Breast epithelium (tissue), 4 donors: Measurements from ENCODE around the gene ZNF324B. TPM values are rescaled to one million over a fixed set of nuclear protein-coding genes. Genes with fewer than 3 reads are reported as not detected.

Experiments
- DNase-seq, 2 donors: peaks; one replicate each; pipeline ENCODE4 v3.0.0-alpha.2; 2019; ENCODE audit warnings: low spot score in 2 of 2
- H3K27ac ChIP-seq, 2 donors: fragments of 200-600 bp; sonication (generic) in 1 of 2; one replicate each; pipeline ENCODE4 v1.5.1; 2016 to 2019; ENCODE audit warnings: mild to moderate bottlenecking in 1 of 2
- H3K27me3 ChIP-seq, 2 donors: fragments of 200-600 bp; sonication (generic) in 1 of 2; one replicate each; pipeline versions ENCODE4 v1.5.1 to v1.6.0; 2017 to 2019; ENCODE audit warnings: control low read depth in 1 of 2, mild to moderate bottlenecking in 1 of 2
- H3K36me3 ChIP-seq: fragments of 200-600 bp; one replicate; pipeline ENCODE4 v1.5.1; 2019
- H3K4me1 ChIP-seq, 2 donors: fragments of 200-600 bp; sonication (generic); one replicate each; pipeline ENCODE4 v1.5.1; 2016 to 2019; ENCODE audit warnings: control low read depth in 1 of 2
- H3K4me3 ChIP-seq, 3 donors: fragments of 200-600 bp; sonication (generic); 1 replicate in 2 of 3; 2 replicates in 1 of 3; pipeline ENCODE4 v1.5.1; 2016 to 2019; ENCODE audit warnings: mild to moderate bottlenecking in 3 of 3, moderate library complexity in 2 of 3
- H3K9me3 ChIP-seq, 2 donors: fragments of 200-600 bp; sonication (generic) in 1 of 2; one replicate each; pipeline ENCODE4 v1.5.1; 2016 to 2019; ENCODE audit warnings: control low read depth in 1 of 2
- CTCF ChIP-seq, 3 donors: fragments of 450-650 bp; IDR thresholded peaks; one replicate each; pipeline ENCODE4 v1.5.1; 2016 to 2017; ENCODE audit warnings: antibody characterized with exemption in 3 of 3, mild to moderate bottlenecking in 3 of 3, moderate library complexity in 3 of 3
- POLR2A ChIP-seq: fragments of 450-650 bp; IDR thresholded peaks from one replicate; pipeline ENCODE4 v1.6.1; 2016; ENCODE audit warnings: antibody characterized with exemption, mild to moderate bottlenecking, moderate library complexity
- intact Hi-C: fragments of 100-400 bp; cut with DNase I; formaldehyde crosslinking; loops from one replicate; pipeline ENCODE4 v1.15.1; 2023; ENCODE audit warnings: low total_unique reads
- total RNA-seq, 3 donors: library from RNA; depleted of rRNA; stranded (reverse); fragments of >200 nt; gene quantifications; one replicate each; pipeline ENCODE4 v1.1.0, GENCODE V29; 2016

Gene ZNF324B
- total RNA-seq, 3 donors from 2014 or later, result 6.1 to 9.1 (median 7.2) TPM

- intact Hi-C loops, result no loop called here
- Histone ChIP-seq H3K27me3 (no peaks in the 10 kb centered on the region), H3K36me3 (no peaks in the 10 kb centered on the region), H3K9me3 (no peaks in the 10 kb centered on the region), H3K27ac (no peak overlapping the region), H3K4me3 (peak overlapping the region in 2 of 3 donors; percentile 65 to 73), H3K4me1 (peaks cover 0 to 6% of the 10 kb centered on the region in 2 donors)
- no peak for DNase-seq
- no peak for TF ChIP-seq POLR2A
- TF ChIP-seq CTCF (IDR thresholded peaks at IDR 0.05), result no peak
Measured at GRCh38 chr19:58500242-58500641, 48.8 kb downstream of the ZNF324B start.

Other genes starting within 250 kb of the ZNF324B start
- 10 to 100 TPM; 10.1 to 70.2 (median 36.1) TPM for gene ZNF544, start 222.7 kb upstream of the ZNF324B start, total RNA-seq
- gene ZNF8, start 172.7 kb upstream of the ZNF324B start, total RNA-seq, result 10 to 100 TPM in 1 of 3 donors, 1 to 10 TPM in 2; 4.2 to 10.8 (median 9.2) TPM
- 10 to 100 TPM; 44.3 to 72.7 (median 60.0) TPM for gene ERVK3-1, start 146.2 kb upstream of the ZNF324B start, total RNA-seq
- 1 to 10 TPM; 2.6 to 3.8 (median 3.6) TPM for gene ZSCAN22, start 124.6 kb upstream of the ZNF324B start, total RNA-seq
- 10 to 100 TPM; 40.6 to 42.7 (median 42.6) TPM for gene A1BG, start 98.1 kb upstream of the ZNF324B start, total RNA-seq
- gene ZNF497, start 88.9 kb upstream of the ZNF324B start, total RNA-seq, result 1 to 10 TPM in 2 of 3 donors, under 1 TPM in 1; 0.80 to 5.3 (median 3.6) TPM
- gene ZNF837, start 70.6 kb upstream of the ZNF324B start, total RNA-seq, result 1 to 10 TPM; 1.3 to 6.6 (median 2.3) TPM
- gene RPS5, start 64.4 kb upstream of the ZNF324B start, total RNA-seq, result 1,000 to 10,000 TPM; 1,794 to 2,659 (median 2,022) TPM
- 1 to 10 TPM in 1 of 3 donors, not detected in 2; 2.9 TPM for gene RNF225, start 56.0 kb upstream of the ZNF324B start, total RNA-seq
- 10 to 100 TPM; 13.6 to 16.1 (median 15.8) TPM for gene ZNF584, start 43.0 kb upstream of the ZNF324B start, total RNA-seq
- gene ZNF132, start 11.5 kb upstream of the ZNF324B start, total RNA-seq, result 10 to 100 TPM in 1 of 3 donors, 1 to 10 TPM in 2; 3.5 to 13.3 (median 6.2) TPM
- 10 to 100 TPM in 2 of 3 donors, 1 to 10 TPM in 1; 9.0 to 30.9 (median 24.3) TPM for gene ZNF324, start 15.5 kb downstream of the ZNF324B start, total RNA-seq
- 10 to 100 TPM; 10.2 to 23.4 (median 20.0) TPM for gene ZNF446, start 24.7 kb downstream of the ZNF324B start, total RNA-seq
- gene SLC27A5, start 60.4 kb downstream of the ZNF324B start, total RNA-seq, result 10 to 100 TPM in 2 of 3 donors, 1 to 10 TPM in 1; 4.7 to 18.0 (median 10.7) TPM
- 1 to 10 TPM; 8.2 to 9.2 (median 8.6) TPM for gene ZBTB45, start 68.2 kb downstream of the ZNF324B start, total RNA-seq
- 100 to 1,000 TPM; 110 to 190 (median 173) TPM for gene TRIM28, start 92.4 kb downstream of the ZNF324B start, total RNA-seq
- 100 to 1,000 TPM in 1 of 3 donors, 10 to 100 TPM in 2; 74.6 to 157 (median 92.8) TPM for gene CHMP2A, start 103.5 kb downstream of the ZNF324B start, total RNA-seq
- 10 to 100 TPM; 19.0 to 21.3 (median 19.3) TPM for gene UBE2M, start 107.0 kb downstream of the ZNF324B start, total RNA-seq
- gene MZF1, start 121.7 kb downstream of the ZNF324B start, total RNA-seq, result 10 to 100 TPM; 18.7 to 43.0 (median 30.2) TPM